ENCODE results near the gene FASN. TPM values are rescaled to one million over a fixed set of nuclear protein-coding genes. Genes with fewer than 3 reads are reported as not detected.

FASN gene
- total and polyA plus RNA-seq, 9 donors = 1.3 to 168 (median 42.7) TPM

GRCh38 chr17:82034371-82035011 lies 63.5 kb downstream of the FASN start:
- H3K4me3 ChIP-seq = no peak overlapping the region
- H3K4me1 ChIP-seq (ENCODE audit: insufficient read depth) = peaks cover 11% of the 10 kb centered on the region
- no peaks in the 10 kb centered on the region for H3K9me3 ChIP-seq
- 67 to 77% (median 75%) methylated on average over 23 of the region's 23 CpGs for WGBS, 3 donors
- no peak for DNase-seq
- no peak for TF ChIP-seq POLR2A (IDR thresholded peaks at IDR 0.05)
- no peaks in the 10 kb centered on the region for H3K27me3 ChIP-seq
- H3K27ac ChIP-seq = no peak overlapping the region
- intact Hi-C loops (cut with DNase I) = loop anchor here in 2 of 4 donors (5.0 kb wide), 2 partner anchors 118 to 123 kb away; no protein-coding TSS in a partner anchor
- no peaks in the 10 kb centered on the region for H3K36me3 ChIP-seq

GRCh38 chr17:82033359-82034085 lies 64.5 kb downstream of the FASN start:
- WGBS, 3 donors = 90 to 92% (median 91%) methylated on average over 36 to 38 of the region's 38 CpGs
- intact Hi-C loops (cut with DNase I) = loop anchor here in 2 of 4 donors (5.0 kb wide), 2 partner anchors 119 to 124 kb away; no protein-coding TSS in a partner anchor
- no peaks in the 10 kb centered on the region for H3K9me3 ChIP-seq
- H3K4me1 ChIP-seq (ENCODE audit: insufficient read depth) = peaks cover 11% of the 10 kb centered on the region
- H3K27ac ChIP-seq = no peak overlapping the region
- no peaks in the 10 kb centered on the region for H3K36me3 ChIP-seq
- no peak overlapping the region for H3K4me3 ChIP-seq
- H3K27me3 ChIP-seq = no peaks in the 10 kb centered on the region
- TF ChIP-seq EP300 (IDR thresholded peaks at IDR 0.05) (no peak), CTCF (IDR thresholded peaks at IDR 0.05) (no peak), POLR2A (IDR thresholded peaks at IDR 0.05) (no peak)
- no peak for DNase-seq

GRCh38 chr17:82031885-82032627 lies 66.0 kb downstream of the FASN start:
- TF ChIP-seq CTCF (IDR thresholded peaks at IDR 0.05) (peak in 1 of 3 donors; percentile 11), POLR2A (IDR thresholded peaks at IDR 0.05) (no peak)
- H3K4me3 ChIP-seq = no peak overlapping the region
- no peak overlapping the region for H3K27ac ChIP-seq
- H3K4me1 ChIP-seq (ENCODE audit: insufficient read depth) = peaks cover 11% of the 10 kb centered on the region
- intact Hi-C loops (cut with DNase I) = loop anchor here (2.0 to 5.0 kb wide), 4 partner anchors 120 to 125 kb away; no protein-coding TSS in a partner anchor
- H3K27me3 ChIP-seq = no peaks in the 10 kb centered on the region
- 6 to 12% (median 12%) methylated on average over 26 to 59 of the region's 59 CpGs for WGBS, 3 donors
- no peaks in the 10 kb centered on the region for H3K36me3 ChIP-seq
- H3K9me3 ChIP-seq = no peaks in the 10 kb centered on the region
- no peak for DNase-seq

GRCh38 chr17:82031303-82031884 lies 66.6 kb downstream of the FASN start, which contains the start of gene RAC3:
TSS of gene RAC3 (plus strand) at chr17:82031678. CDS start at chr17:82031762, 84 bp downstream.
- H3K9me3 ChIP-seq = no peaks in the 10 kb centered on the region
- no peaks in the 10 kb centered on the region for H3K27me3 ChIP-seq
- WGBS, 3 donors = 0% methylated on average over 20 to 93 of the region's 96 CpGs; no CpG with 5 or more reads in 1 of the 3 donors
- intact Hi-C loops (cut with DNase I) = loop anchor here (2.0 to 5.0 kb wide), 4 partner anchors 121 to 126 kb away; no protein-coding TSS in a partner anchor
- H3K36me3 ChIP-seq = no peaks in the 10 kb centered on the region
- peaks cover 7% of the 10 kb centered on the region for H3K4me1 ChIP-seq (ENCODE audit: insufficient read depth)
- H3K4me3 ChIP-seq = peak within 1 kb of the TSS; percentile 45
- H3K27ac ChIP-seq = peak within 1 kb of the TSS in 1 of 2 donors; percentile 23
- no peak for TF ChIP-seq POLR2A (IDR thresholded peaks at IDR 0.05)
- no peak for TF ChIP-seq EP300 (IDR thresholded peaks at IDR 0.05)
- TF ChIP-seq CTCF (IDR thresholded peaks at IDR 0.05) = no peak
- DNase-seq = no peak

Data from ovary (tissue), 9 donors.